ENCODE data around the gene PTPN1.
A peak's percentile ranks its signal among the peaks of the same experiment; 100 is the strongest.

PTPN1 gene

GRCh38 chr20:50586531-50587232 is 76.5 kb downstream of the PTPN1 start:
- no peaks in the 10 kb centered on the region for H3K9me2 ChIP-seq (replicated peaks; ENCODE audit: low read depth, low read length)
- no peak overlapping the region for H2AFZ ChIP-seq (ENCODE audit: low read length)
- no peak overlapping the region for H3K4me2 ChIP-seq (ENCODE audit: low read depth, low read length, poor library complexity, severe bottlenecking)

GRCh38 chr20:50587291-50587961 is 77.2 kb downstream of the PTPN1 start:
- Histone ChIP-seq H3K4me2 (ENCODE audit: low read depth, low read length, poor library complexity, severe bottlenecking) (no peak overlapping the region), H3K9me3 (ENCODE audit: insufficient read depth, low read depth, low read length) (no peaks in the 10 kb centered on the region), H3K9me2 (replicated peaks; ENCODE audit: low read depth, low read length) (no peaks in the 10 kb centered on the region), H3K4me1 (ENCODE audit: insufficient read depth, low read length, poor library complexity, severe bottlenecking) (no peaks in the 10 kb centered on the region), H3F3A (ENCODE audit: low read depth) (no peaks in the 10 kb centered on the region), H3K36me3 (ENCODE audit: insufficient read depth, low read length) (peaks cover 43% of the 10 kb centered on the region; the same call in 1 of the 2 replicates), H3K4me3 (ENCODE audit: low read length, poor library complexity, severe bottlenecking) (no peak overlapping the region), H2AFZ (ENCODE audit: low read length) (no peak overlapping the region), H4K20me1 (ENCODE audit: insufficient read depth, low read length, poor library complexity, severe bottlenecking) (no peaks in the 10 kb centered on the region), H3K27me3 (ENCODE audit: insufficient read depth, low read length, poor library complexity, severe bottlenecking) (no peaks in the 10 kb centered on the region), H3K79me2 (ENCODE audit: insufficient read depth, low read length) (no peaks in the 10 kb centered on the region), H3K9ac (ENCODE audit: low read depth, low read length, poor library complexity, severe bottlenecking) (no peak overlapping the region)
- TF ChIP-seq CTCF (conservative IDR thresholded peaks at IDR 0.05; ENCODE audit: low read length), result no peak
- TF ChIP-seq EZH2phosphoT487 (IDR thresholded peaks at IDR 0.05; ENCODE audit: borderline replicate concordance), result no peak

More at GRCh38 chr20:50586531-50587232, 76.5 kb downstream of the PTPN1 start:
- no peaks in the 10 kb centered on the region for H4K20me1 ChIP-seq (ENCODE audit: insufficient read depth, low read length, poor library complexity, severe bottlenecking)
- H3K79me2 ChIP-seq (ENCODE audit: insufficient read depth, low read length), result no peaks in the 10 kb centered on the region
- no peaks in the 10 kb centered on the region for H3F3A ChIP-seq (ENCODE audit: low read depth)
- H3K9me3 ChIP-seq (ENCODE audit: insufficient read depth, low read depth, low read length), result no peaks in the 10 kb centered on the region
- H3K4me3 ChIP-seq (ENCODE audit: low read length, poor library complexity, severe bottlenecking), result no peak overlapping the region
- H3K4me1 ChIP-seq (ENCODE audit: insufficient read depth, low read length, poor library complexity, severe bottlenecking), result no peaks in the 10 kb centered on the region
- H3K27me3 ChIP-seq (ENCODE audit: insufficient read depth, low read length, poor library complexity, severe bottlenecking), result no peaks in the 10 kb centered on the region
- H3K9ac ChIP-seq (ENCODE audit: low read depth, low read length, poor library complexity, severe bottlenecking), result no peak overlapping the region
- TF ChIP-seq EZH2phosphoT487 (IDR thresholded peaks at IDR 0.05; ENCODE audit: borderline replicate concordance), result no peak
- TF ChIP-seq CTCF (conservative IDR thresholded peaks at IDR 0.05; ENCODE audit: low read length), result no peak
- peaks cover 51% of the 10 kb centered on the region; the same call in 1 of the 2 replicates for H3K36me3 ChIP-seq (ENCODE audit: insufficient read depth, low read length)

- Histone ChIP-seq H3K27me3 (ENCODE audit: insufficient read depth, low read length, poor library complexity, severe bottlenecking) (no peaks in the 10 kb centered on the region), H3F3A (ENCODE audit: low read depth) (no peaks in the 10 kb centered on the region), H3K9me2 (replicated peaks; ENCODE audit: low read depth, low read length) (no peaks in the 10 kb centered on the region), H3K4me2 (ENCODE audit: low read depth, low read length, poor library complexity, severe bottlenecking) (no peak overlapping the region), H3K4me3 (ENCODE audit: low read length, poor library complexity, severe bottlenecking) (no peak overlapping the region), H3K79me2 (ENCODE audit: insufficient read depth, low read length) (no peaks in the 10 kb centered on the region), H3K9ac (ENCODE audit: low read depth, low read length, poor library complexity, severe bottlenecking) (no peak overlapping the region), H4K20me1 (ENCODE audit: insufficient read depth, low read length, poor library complexity, severe bottlenecking) (no peaks in the 10 kb centered on the region), H3K4me1 (ENCODE audit: insufficient read depth, low read length, poor library complexity, severe bottlenecking) (no peaks in the 10 kb centered on the region), H2AFZ (ENCODE audit: low read length) (no peak overlapping the region), H3K9me3 (ENCODE audit: insufficient read depth, low read depth, low read length) (no peaks in the 10 kb centered on the region), H3K36me3 (ENCODE audit: insufficient read depth, low read length) (peaks cover 36% of the 10 kb centered on the region; the same call in 1 of the 2 replicates)
- no peak for TF ChIP-seq EZH2phosphoT487 (IDR thresholded peaks at IDR 0.05; ENCODE audit: borderline replicate concordance)
- peak; percentile 99 for TF ChIP-seq CTCF (conservative IDR thresholded peaks at IDR 0.05; ENCODE audit: low read length)
Measured at GRCh38 chr20:50588034-50588736, 78.0 kb downstream of the PTPN1 start.
